Stimulated activated CD8-positive, alpha-beta memory T cell treated with anti-CD3 and anti-CD28 coated beads, Interleukin-12 subunit alpha, Interleukin-12 subunit beta, amount 100 ng/mL, for 1 hour (primary cell): ENCODE measurements around the gene AHI1.
"Not testable (repeated sequence)": the region's sequence is repeated elsewhere in the genome, so short reads cannot be mapped to it uniquely, and the experiment has no call there.

Experiments
- DNase-seq: peaks from one replicate; pipeline ENCODE4 v3.0.0-alpha.2; 2020; ENCODE audit warnings: low read depth

AHI1 gene

GRCh38 chr6:135390458-135390857 lies 107.1 kb downstream of the AHI1 start:
- no peak for DNase-seq

GRCh38 chr6:135385299-135385698 lies 112.2 kb downstream of the AHI1 start:
- DNase-seq: no peak

GRCh38 chr6:135383766-135384165 lies 113.8 kb downstream of the AHI1 start:
- no peak for DNase-seq

- DNase-seq: no peak
Measured at GRCh38 chr6:135383301-135383700, 114.2 kb downstream of the AHI1 start.

GRCh38 chr6:135382182-135382628 lies 115.3 kb downstream of the AHI1 start:
- DNase-seq: no peak

GRCh38 chr6:135380793-135381192 lies 116.7 kb downstream of the AHI1 start:
- DNase-seq: no peak

GRCh38 chr6:135379647-135380046 lies 117.9 kb downstream of the AHI1 start:
- DNase-seq: no peak

GRCh38 chr6:135372758-135373157 lies 124.8 kb downstream of the AHI1 start:
- no peak for DNase-seq

GRCh38 chr6:135363622-135364021 lies 133.9 kb downstream of the AHI1 start:
- not testable (repeated sequence) for DNase-seq

- no peak for DNase-seq
Measured at GRCh38 chr6:135362124-135362523, 135.4 kb downstream of the AHI1 start.

GRCh38 chr6:135360222-135360621 lies 137.3 kb downstream of the AHI1 start:
- DNase-seq: no peak

- DNase-seq: no peak
Measured at GRCh38 chr6:135358985-135359384, 138.6 kb downstream of the AHI1 start.

- no peak for DNase-seq
Measured at GRCh38 chr6:135358251-135358821, 139.2 kb downstream of the AHI1 start.

- no peak for DNase-seq
Measured at GRCh38 chr6:135354407-135354806, 143.1 kb downstream of the AHI1 start.

GRCh38 chr6:135353113-135353512 lies 144.4 kb downstream of the AHI1 start:
- DNase-seq: no peak

GRCh38 chr6:135351635-135352034 lies 145.9 kb downstream of the AHI1 start:
- DNase-seq: no peak

GRCh38 chr6:135347887-135348286 lies 149.7 kb downstream of the AHI1 start:
- no peak for DNase-seq

- no peak for DNase-seq
Measured at GRCh38 chr6:135346747-135347146, 150.8 kb downstream of the AHI1 start.

- no peak for DNase-seq
Measured at GRCh38 chr6:135344526-135344925, 153.0 kb downstream of the AHI1 start.

GRCh38 chr6:135339920-135340319 lies 157.6 kb downstream of the AHI1 start:
- not testable (repeated sequence) for DNase-seq

GRCh38 chr6:135334169-135334568 lies 163.4 kb downstream of the AHI1 start:
- no peak for DNase-seq

- DNase-seq: no peak
Measured at GRCh38 chr6:135331002-135331401, 166.5 kb downstream of the AHI1 start.

- no peak for DNase-seq
Measured at GRCh38 chr6:135329851-135330803, 167.4 kb downstream of the AHI1 start.
